Stimulated activated CD4-positive, alpha-beta T cell treated with anti-CD3 and anti-CD28 coated beads, Interleukin-4, amount 100 ng/mL, for 1 hour (primary cell): ENCODE data around the gene EEF2.
"Not testable (repeated sequence)": the region's sequence is repeated elsewhere in the genome, so short reads cannot be mapped to it uniquely, and the experiment has no call there.

Experiments used
- DNase-seq: peaks from one replicate; pipeline ENCODE4 v3.0.0-alpha.2; 2020

Gene EEF2

DNA sequence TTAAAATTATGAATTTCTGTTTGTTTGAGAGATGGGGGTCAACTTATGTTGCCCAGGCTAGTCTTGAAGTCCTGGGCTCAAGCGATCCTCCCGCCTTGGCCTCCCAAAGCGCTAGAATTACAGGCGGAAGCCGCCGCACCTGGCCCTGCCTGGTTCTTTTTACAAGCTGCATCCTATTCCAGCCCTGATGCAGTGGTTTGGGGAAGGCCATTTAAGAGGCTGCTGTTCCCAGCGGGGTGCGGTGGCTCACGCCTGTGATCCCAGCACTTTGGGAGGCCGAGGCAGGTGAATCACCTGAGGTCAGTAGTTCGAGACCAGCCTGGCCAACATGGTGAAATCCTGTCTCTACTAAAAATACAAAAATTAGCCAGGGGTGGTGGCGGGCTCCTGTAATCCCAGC lies 17.3 kb downstream of the EEF2 start:
- DNase-seq, result not testable (repeated sequence)

DNA sequence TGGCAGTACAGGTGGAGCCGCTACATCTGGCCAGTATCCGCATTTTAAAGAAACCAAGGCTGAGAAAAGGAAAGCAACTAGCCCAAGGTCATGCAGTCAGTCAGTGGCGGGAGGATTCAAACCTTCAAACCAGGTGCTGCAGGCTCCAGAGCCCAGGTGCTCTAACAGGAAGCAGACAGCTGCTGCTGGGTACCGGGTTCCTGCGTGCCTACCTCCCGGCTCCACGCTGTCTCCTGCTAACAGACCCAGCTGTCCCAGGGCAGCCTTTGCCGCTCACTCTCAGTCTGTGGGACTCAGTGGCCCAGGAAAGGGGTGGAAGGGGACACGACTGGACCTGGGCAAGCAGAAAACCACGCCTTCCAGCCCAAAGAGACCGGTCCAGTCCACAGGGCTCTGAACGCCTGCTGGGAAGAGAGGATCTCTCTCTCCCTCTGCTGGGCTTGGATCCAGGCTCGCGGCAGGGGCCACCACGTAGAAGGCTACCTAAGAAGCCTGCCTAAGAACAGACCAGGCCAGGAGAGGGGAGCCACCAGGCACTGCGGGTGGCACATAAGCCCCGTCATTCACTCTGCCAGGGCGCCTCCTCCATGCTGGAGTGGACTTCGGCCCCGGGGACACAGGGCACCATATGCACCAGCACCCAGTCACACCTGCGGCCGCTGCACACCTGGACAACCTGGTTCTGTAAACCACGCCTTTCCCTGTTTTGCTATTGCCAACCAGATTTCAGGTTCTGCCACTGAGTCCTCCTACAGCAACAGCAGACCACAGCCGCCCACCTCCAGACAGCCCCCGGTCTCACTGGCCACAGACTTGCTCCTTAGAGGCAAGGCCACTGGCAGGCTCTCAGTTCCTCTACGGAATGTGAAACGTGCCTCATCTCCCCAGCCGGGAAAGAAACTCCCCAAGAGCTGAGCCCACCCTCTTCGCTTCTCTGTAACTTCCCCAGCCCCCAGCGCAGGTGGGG lies 18.9 kb downstream of the EEF2 start:
- DNase-seq, result no peak

DNA sequence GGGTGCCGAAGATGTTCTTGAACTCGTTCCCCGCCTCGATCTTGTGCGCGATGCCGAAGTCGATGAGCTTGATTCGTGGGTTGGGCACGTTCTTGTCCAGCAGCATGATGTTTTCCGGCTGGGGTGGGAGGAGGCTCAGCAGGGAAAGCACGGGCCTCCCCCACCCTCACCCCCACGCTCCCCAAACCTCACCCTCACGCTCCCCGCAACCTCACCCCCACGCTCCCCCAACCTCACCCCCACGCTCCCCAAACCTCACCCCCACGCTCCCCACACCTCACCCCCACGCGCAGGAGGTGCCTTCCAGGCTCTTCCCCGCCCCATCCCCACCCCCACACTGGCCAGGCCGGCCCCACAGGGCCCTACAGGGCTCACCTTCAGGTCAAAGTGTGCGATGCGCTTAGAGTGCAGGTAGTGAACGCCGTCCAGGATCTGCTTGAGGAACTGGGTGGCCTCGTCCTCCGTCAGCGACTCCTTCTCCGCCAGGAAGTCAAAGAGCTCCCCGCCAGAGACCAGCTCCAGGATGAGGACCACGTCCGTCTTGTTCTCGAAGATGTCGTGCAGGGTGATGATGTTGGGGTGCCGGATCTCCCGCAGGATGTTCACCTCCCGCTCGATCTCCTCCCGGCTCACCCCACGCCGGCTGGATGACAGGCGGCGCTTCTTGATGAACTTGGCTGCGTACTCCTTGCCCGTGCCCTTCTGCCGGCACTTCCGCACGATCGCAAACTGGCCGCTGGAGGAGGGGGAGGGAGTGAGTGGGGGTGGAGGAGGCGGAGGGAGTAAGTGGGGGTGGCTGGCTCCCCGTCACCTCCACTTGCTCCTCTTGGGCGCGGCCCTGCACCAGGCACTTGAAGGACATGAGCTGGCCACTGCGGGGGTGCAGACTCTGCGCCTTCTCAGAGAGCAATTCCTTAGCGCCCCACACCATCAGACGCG lies 20.7 kb downstream of the EEF2 start:
- DNase-seq, result no peak

DNA sequence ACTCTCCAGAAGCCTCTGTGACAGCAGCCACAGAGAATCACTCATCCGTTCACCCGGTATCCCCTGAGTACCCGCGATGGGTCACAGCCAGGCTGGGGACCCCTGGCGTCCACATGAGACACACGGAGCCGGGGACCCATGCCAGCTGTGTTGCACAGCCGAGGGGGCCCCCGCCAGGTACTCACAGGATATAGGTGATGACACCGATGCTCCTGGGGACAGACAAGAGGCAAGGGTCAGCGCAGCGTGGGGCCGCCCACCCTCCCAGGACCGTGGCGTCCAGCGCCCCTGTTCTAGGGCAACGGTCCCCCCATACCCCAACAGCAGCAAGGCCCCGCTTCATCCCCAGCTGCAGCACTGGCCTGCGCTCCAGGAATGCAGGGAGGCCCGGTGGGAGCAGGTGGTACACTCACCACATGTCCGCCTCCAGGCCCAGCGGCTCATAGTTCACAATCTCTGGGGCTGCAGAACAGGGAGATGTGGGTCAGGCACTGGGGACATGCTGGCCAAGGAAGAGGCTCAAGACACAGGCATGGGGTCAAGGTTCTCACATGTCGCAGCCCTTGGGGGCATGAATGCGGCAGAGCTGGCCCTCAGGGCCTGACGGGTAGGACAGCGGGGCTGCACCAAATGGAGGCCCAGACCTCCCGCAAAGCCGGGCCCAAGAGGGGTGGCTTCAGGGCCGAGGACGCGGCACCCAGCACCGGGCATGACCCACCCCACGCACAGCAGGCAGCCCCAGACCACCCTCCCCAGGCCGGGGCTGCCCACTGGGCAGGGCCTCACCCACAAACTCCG lies 21.6 kb downstream of the EEF2 start:
- no peak for DNase-seq

DNA sequence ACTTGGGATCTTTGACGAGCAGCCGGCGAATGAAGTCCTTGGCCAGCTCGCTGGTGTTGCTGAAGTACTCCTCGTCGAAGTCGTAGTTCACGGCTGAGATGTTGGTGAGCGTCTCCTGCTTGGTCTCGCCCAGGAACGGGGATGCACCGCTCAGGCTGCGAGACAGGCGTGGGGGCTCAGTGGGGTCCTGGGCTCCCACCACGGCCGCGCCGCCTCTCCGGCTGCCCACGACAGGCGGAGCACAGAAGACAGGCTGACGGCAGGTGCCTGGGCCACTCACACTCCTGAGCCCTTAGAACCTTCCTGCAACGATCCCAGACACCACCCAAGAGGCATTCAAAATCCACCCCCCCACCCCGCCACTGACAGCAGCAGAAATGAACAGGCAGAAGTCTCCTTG lies 24.3 kb downstream of the EEF2 start:
- no peak for DNase-seq

DNA sequence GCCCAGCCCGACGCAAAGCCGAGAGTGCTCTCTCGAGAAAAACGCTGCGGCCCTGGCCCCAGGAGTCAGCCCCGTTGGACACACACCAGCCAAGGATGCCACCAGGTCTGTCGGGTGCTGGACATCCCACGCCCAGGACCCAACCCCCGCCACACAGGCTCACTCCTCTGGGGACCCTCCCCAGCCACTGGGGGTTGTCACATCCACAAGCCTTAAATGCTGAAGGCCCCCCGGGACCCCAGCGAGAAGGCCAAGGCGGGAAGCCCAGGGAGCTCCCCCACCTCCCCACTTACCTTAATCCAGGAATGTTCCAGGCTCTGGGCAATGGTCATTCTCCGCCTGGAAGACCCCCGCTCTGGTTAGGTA lies 25.5 kb downstream of the EEF2 start:
- DNase-seq, result no peak

DNA sequence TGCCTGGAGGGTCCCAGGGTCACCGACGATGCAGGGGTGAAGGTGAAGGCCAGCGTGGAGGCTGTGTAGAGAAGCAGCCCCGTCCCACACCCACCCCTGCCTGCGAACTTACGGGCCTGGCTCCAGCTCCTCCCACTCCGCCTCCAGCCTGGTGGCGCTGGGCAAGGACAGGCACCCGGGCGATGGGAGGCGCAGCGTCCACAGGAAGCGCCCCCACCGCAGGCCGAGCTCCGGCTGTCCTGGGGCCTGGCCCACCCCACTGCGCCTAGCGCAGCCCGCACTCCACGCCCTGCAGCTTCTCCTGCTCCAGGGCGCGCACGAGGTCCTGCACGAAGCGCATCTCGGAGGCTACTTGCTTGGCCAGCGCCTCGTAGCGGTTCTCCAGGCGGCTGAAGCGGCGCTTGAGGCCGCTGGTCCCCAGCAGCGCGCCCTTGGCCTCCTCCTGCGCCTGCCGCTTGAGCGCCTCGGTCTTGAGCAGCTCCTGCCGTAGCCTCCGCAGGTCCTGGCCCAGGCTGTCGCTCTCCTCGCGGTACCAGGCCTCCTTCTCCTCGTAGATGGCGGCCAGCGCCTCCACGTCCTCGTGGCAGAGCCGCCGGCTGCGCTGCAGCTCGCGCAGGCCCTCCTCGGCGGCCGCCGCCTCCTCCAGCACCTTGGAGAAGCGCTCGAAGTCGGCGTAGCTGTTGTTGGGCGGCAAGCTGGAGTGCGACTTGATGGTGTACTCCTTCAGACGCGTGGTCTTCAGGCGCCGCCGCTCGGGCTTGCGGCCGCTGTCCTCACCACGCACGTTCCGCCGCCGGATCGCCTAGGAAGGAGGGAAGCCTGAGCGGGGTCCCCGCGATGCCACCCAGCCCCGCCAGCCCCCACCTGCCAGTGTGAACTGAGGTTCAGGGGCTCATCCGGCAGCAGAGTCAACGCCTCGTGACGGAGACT lies 26.2 kb downstream of the EEF2 start:
- DNase-seq, result no peak

DNA sequence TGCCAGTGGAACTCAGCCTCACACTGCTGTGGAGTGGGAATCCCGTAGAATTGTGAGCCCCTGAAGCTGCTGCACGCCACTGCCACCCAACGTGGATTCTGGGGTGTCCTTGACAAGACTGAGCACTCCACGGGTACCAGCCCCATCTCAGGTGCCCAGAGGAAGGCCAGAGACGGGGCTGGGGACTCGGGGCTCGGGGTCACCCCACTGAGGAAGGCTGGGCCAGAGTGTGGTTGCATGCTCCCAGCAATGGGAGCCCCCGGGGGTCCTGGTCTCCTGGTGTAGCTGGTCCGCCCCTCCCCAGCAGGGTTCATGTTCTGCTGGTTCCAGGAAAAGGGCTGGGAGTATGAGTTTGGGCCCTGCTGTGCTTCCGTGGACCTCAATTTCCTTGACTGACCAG lies 29.6 kb downstream of the EEF2 start:
- no peak for DNase-seq

DNA sequence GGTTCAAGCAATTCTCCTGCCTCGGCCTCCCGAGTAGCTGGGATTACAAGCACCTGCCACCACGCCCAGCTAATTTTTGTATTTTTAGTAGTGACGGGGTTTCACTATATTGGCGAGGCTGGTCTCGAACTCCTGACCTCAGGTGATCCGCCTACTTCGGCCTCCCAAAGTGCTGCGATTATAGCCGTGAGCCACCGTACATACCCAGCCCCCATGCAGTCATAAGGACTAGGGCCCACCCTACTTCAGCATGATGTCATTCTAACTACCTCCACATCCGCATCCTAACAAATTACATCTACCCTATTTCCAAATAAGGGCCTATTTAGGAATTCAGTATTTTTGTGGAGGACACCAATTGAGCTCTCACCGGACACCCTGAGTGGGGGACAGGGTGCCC lies 30.0 kb downstream of the EEF2 start:
- not testable (repeated sequence) for DNase-seq

DNA sequence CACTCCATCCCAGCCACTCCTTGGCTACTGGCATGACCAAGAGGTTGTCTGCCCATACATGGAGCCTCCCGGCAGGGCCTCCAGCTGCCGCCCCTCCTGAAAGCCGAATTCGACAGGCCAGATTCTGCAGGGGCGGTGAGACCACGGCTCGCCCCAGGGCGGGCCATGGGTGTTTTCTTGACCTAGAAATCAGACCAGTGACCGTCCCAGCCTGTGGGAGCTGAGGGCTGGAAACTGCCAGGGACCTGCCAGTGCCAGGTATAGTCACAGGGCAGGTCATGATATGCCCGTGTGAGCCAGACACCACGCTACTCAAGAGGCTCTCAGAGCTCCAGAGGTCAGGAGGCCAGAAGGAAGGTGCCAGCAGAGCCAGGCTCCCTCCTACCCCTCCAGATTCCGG lies 31.2 kb downstream of the EEF2 start:
- DNase-seq, result no peak

DNA sequence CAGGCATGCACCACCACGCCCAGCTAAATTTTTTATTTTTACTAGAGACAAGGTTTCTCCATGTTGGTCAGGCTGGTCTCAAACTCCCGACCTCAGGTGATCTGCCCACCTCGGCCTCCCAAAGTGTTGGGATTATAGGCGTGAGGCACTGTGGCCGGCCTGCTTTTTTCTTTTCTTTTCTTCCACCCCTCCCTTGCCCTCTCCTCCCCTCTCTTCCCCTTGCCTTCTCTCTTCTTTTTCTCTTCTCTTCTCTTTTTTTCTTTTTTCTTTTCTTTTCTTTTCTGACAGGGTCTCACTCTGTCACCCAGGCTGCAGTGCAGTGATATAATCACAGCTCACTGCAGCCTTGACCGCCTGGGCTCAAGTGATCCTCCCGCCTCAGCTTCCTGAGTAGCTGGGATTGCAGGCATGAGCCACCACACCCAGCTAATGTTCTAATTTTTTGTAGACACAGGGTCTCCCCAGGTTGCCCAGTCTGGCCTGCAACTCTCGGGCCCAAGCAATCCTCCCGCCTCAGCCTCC lies 32.4 kb downstream of the EEF2 start:
- DNase-seq, result not testable (repeated sequence)

DNA sequence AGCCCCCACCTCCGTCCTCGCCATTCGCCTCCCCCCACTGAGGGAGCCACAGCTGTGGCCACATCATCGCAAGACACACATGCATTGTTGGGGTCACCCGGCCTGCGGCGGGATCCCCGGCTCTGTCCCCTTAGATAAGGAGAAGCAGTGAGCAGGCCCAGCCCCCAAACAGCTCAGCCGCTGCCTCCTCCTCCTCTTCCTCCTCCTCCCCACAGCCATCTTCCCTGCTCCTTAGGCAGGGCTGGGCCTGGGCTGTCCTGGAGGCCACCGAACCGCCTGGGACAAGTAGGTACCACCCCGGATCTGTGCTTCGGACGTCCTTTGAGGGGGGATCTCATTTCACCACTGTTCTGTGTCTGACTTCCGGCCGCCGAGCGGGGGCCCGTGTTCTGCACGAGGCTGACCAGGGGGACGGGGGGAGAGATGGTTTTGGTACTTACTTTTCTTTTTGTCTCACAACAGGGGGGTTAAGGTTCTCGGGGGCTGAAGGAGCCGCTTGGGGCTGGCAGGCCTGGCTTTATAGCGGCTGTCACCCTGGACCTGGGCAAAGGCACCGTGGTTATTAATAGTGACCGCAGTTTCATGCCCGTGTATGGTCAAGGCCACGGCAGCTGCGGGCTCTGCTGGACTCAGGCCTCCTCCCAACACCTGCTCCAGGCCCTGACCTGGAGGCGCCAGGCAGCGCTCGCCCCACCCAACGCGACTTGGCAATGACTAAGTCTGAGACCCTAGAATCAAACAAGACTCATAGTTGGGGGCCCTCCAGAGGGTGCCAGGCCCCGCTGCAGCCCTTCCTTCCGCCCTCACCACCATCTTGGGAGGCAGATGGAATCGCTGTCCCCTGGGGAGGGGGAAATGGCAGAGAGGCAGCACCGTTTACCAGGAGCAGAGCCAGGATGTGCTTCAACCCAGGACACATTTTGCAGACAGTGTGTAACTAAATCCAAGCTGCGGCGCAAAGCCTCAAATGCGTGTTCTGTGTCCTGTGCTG lies 34.1 kb downstream of the EEF2 start:
- no peak for DNase-seq

DNA sequence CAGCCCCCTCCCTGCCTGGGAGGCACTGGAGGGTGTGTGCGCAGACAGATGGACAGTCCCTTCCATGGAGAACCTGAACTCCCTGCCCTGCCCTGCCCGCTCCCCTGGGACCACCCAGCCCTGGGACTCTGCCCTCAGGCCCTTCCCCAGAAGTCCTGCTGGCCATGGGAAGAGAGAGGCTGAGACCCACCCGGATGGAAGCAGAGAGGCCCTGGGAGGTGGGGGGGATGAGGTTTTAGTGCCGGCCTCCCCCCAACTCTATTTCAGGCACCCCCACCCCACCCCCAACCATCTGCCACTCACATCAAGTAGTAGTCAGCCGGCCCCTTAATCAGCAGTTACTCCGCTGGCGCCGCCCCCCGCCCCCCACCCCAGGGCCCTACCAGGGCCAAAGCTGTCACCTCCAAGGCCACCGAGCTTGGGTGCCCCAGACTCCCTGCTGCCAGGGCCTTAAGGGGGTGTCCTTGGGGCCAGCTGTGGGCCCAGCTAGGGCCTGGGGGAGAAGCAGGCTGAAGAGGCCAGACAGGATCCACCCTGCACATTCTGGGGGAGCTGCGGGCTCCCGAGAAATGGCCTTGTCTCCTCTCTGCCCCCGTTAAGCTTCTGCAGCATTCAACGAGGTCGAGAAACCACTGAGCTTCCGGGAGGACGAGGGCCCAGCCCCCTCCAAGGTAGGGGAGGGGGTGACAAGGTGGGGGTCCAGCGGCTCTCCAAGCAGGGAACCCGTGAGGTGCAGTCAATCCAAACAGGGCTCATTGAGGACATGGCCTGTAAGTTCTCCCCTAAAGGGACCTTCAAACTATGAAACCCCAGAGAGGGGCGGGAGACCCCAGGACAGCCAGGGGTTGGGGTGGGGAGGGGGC lies 35.0 kb downstream of the EEF2 start:
- no peak for DNase-seq

DNA sequence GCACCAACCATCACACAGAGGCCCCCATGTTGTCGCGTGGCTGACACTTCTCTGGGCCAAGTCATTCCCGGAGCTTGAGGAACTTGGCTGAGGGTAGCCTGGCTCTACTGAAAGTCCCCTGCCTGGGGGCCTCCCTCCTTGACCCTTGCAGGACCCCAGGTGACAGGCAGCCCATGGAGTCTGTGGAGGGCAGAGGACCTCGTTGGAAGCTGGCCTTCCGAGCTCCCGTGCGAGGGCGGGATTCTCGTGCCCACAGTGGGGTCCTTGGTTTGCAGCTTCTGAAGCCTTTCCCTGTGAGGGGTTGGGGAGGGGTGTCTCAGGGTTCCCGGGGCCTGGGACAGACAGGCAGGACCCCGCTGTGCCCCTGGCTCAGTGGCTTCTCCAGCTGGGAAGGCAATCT lies 36.0 kb downstream of the EEF2 start:
- no peak for DNase-seq

DNA sequence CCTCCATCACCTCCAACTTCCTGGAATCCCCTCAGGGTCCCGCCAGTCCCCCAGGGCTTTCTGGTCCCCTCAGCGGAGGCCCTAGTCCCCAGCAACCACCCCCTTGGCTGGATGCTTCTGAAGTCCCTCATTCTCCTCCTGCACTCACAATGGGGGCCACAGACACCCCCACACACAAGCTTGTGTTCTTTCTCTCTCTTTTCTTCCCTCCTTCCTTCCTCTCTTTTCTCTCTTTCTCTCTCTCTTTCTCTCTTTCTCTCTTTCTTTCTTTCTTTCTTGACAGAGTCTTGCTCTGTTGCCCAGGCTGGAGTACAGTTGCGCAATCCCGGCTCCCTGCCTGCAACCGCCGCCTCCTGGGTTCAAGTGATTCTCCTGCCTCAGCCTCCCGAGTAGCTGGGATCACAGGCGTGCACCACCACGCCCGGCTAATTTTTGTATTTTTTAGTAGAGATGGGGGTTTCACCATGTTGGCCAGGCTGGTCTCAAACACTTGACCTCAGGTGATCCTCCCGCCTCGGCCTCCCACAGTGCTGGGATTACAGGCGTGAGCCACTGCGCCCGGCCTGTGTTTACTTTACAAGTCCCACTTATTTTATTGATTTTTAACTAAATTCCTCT lies 37.8 kb downstream of the EEF2 start:
- not testable (repeated sequence) for DNase-seq

DNA sequence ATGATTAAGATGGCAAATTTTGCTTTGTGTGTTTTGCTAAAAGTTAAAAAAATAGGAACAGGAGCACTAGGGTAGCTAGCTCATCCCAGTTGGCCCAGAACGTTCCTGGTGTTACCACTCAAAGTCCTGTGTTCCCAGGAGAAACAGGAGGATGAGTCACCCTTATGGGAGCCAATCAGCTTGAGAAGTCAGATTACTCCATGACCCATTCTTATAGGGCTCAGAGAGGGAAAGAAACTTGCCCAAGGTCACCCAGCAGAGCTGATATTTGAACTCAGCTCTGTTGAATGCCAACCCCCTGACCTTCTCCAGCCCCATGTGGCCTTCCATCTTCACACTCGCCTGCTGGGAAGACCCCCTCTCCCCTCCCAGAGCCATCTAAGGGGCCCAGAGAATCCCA lies 39.4 kb downstream of the EEF2 start:
- DNase-seq, result no peak

DNA sequence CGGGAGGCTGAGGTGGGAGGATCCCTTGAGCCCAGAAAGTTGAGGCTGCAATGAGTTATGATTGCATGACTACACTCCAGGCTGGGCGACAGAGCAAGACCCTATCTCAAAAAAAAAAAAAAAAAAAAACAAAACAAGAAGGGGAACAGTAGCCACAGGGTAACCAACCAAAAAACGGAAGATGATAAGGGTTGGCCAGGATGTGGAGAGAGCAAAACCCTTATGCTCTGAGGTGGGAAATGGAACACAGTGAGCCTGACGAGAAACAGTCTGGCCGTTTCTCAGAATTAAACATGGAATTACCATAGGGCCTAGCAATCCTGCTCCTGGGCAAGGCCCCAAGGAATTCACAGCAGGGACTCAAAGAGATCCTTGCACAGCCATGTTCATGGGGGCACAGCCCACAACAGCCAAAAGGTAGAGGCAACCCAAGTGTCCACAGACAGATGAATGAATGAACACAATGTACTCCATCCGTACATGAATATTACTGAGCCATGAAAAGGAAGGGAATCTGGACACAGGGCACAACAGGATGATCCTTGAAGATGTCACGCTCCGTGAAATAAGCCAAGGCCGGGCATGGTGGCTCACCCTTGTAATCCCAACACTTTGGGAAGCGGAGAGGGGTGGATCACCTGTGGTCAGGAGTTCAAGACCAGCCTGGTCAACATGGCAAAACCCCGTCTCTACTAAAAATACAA lies 41.1 kb downstream of the EEF2 start:
- no peak for DNase-seq

DNA sequence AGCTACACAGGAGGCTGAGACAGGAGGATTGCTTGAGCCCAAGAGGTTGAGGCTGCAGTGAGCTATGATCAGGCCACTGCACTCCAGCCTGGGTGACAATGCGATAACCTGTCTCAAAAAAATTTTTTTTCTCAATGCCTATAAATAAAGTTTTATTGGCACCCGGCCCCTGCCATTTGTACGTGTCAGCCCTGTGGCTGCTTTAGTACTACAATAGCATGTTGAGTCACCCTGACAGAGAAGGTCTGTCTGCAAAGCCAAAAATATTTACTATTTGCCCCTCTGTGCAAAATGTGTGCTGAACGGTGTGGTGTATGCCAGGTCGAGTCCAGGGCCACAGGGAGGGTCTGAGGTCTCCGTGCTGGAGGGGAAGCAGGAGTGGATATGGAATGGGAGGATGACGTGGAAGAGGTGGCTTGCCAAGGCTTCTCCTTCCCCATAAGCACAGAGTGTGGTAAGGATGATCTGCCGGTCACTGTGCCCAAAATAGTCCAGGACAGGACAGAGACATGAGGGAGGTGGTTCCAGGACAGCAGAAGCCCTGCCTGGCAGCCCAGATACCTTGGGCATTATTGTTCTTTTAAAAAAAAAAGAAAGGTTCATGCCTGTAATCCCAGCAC lies 42.4 kb downstream of the EEF2 start:
- DNase-seq, result no peak
